K562 (cell line): ENCODE results near the gene SLC7A5. TPM values are rescaled to one million over a fixed set of nuclear protein-coding genes. Genes with fewer than 3 reads are reported as not detected.
"Not testable (repeated sequence)": the region's sequence is repeated elsewhere in the genome, so short reads cannot be mapped to it uniquely, and the experiment has no call there.

Source experiments
- ATAC-seq: fragments of 200-7000 bp; cut with Tn5 transposase; 3 replicates; pipeline ENCODE4 v1.9.1; 2020; ENCODE audit warnings: moderate library complexity
- BruUV-seq: library from RNA; stranded (reverse); fragments of 400-500 nt; replicated peaks from 2 replicates; lab custom pipeline; 2021; lab: Mats Ljungman, UMichigan
- CTCF ChIA-PET: fragments of 300-600 bp; formaldehyde crosslinking; extraction: SDS; loops from one replicate; lab custom pipeline; 2021; ENCODE audit warnings: low intra/inter-chr PET ratio; lab: Yijun Ruan, JAX
- POLR2A ChIA-PET: fragments of 300-600, 350-650 bp; sonication (Branson Sonifier 250); formaldehyde crosslinking; extraction: SDS; loops from one replicate; lab custom pipeline; 2021; ENCODE audit warnings: antibody characterized with exemption, inconsistent platforms; lab: Yijun Ruan, JAX
- DNase-seq, 4 experiments: peaks; one replicate each; pipeline versions ENCODE4 v3.0.0 to v3.0.0-alpha.2; 2011 to 2018; ENCODE audit warnings: low spot score in 3 of 4, mixed read lengths in 3 of 4; ENCODE audit errors: extremely low read depth in 1 of 4
- FAIRE-seq: peaks from 2 replicates; lab custom pipeline; 2011; peaks lifted over from hg19 to GRCh38; lab: Jason Lieb, UNC
- H2AFZ ChIP-seq: 2 replicates; pipeline ENCODE4 v1.6.0; 2011; ENCODE audit warnings: low read depth, low read length, control low read depth, inconsistent platforms
- H3K27ac ChIP-seq: fragments of 200-600 bp; 3 replicates; pipeline ENCODE4 v1.8.0; 2011; ENCODE audit warnings: low read depth, mild to moderate bottlenecking, control low read depth, inconsistent platforms, low read length, moderate library complexity, mixed read lengths; ENCODE audit errors: extremely low read depth
- H3K27me3 ChIP-seq, 2 experiments: fragments of 300-600 bp in 1 of 2; 2 replicates in 1 of 2; 3 replicates in 1 of 2; pipeline versions ENCODE4 v1.6.0 to v1.8.0; 2011; ENCODE audit warnings: inconsistent platforms in 2 of 2, low read length in 2 of 2, mild to moderate bottlenecking in 1 of 2, mixed read lengths in 1 of 2, moderate library complexity in 1 of 2; ENCODE audit not compliant: control insufficient read depth in 2 of 2, insufficient read depth in 2 of 2
- H3K36me3 ChIP-seq: fragments of 300-600 bp; 3 replicates; pipeline ENCODE4 v1.8.0; 2011; ENCODE audit warnings: mild to moderate bottlenecking, low read length, inconsistent platforms; ENCODE audit not compliant: control insufficient read depth, insufficient read depth
- H3K4me1 ChIP-seq, 2 experiments: fragments of 200-600 bp in 1 of 2; replicated peaks in 1 of 2; 2 replicates in 1 of 2; 3 replicates in 1 of 2; pipeline versions ENCODE4 v1.5.1 to v1.8.0; 2011; ENCODE audit warnings: inconsistent platforms in 2 of 2, low read length in 2 of 2, mild to moderate bottlenecking in 1 of 2, mixed read lengths in 1 of 2, moderate library complexity in 1 of 2; ENCODE audit not compliant: control insufficient read depth in 2 of 2, insufficient read depth in 2 of 2
- H3K4me2 ChIP-seq: 2 replicates; pipeline ENCODE4 v1.6.1; 2011; ENCODE audit warnings: low read length, control low read depth, inconsistent platforms, mixed read lengths; ENCODE audit not compliant: insufficient read depth
- H3K4me3 ChIP-seq: fragments of 200-600 bp; sonication (generic), shearing (Covaris generic); 2 replicates; pipeline ENCODE4 v1.5.1; 2016; ENCODE audit warnings: control low read depth, inconsistent platforms
- H3K79me2 ChIP-seq: fragments of 200-600 bp; 3 replicates; pipeline ENCODE4 v1.8.0; 2011; ENCODE audit warnings: low read length, inconsistent platforms; ENCODE audit not compliant: control insufficient read depth, insufficient read depth
- H3K9ac ChIP-seq, 2 experiments: 2 replicates each; pipeline versions ENCODE4 v1.6.0 to v1.6.1; 2011; ENCODE audit warnings: low read depth in 2 of 2, low read length in 2 of 2, control low read depth in 1 of 2, inconsistent platforms in 1 of 2, mild to moderate bottlenecking in 1 of 2, mixed read lengths in 1 of 2; ENCODE audit not compliant: insufficient read depth in 1 of 2
- H3K9me1 ChIP-seq: one replicate; pipeline ENCODE4 v1.6.0; 2011; ENCODE audit warnings: inconsistent platforms, mild to moderate bottlenecking, low read length, moderate library complexity; ENCODE audit not compliant: control insufficient read depth, insufficient read depth
- H3K9me3 ChIP-seq: replicated peaks from 2 replicates; pipeline ENCODE4 v1.5.1; 2011; ENCODE audit warnings: low read depth, low read length, inconsistent platforms; ENCODE audit not compliant: control insufficient read depth, insufficient read depth
- H4K20me1 ChIP-seq: replicated peaks from 2 replicates; pipeline ENCODE4 v1.6.1; 2011; ENCODE audit warnings: low read length, inconsistent platforms, mixed read lengths; ENCODE audit not compliant: control insufficient read depth, insufficient read depth
- MYNN ChIP-seq, 2 experiments: sonication (generic); formaldehyde crosslinking in 1 of 2; IDR thresholded peaks; 2 replicates each; pipeline versions ENCODE4 v1.5.0 to v1.6.1; 2016 to 2020; ENCODE audit warnings: antibody characterized with exemption in 1 of 2, missing genetic modification reagents in 1 of 2
- ZNF263 ChIP-seq: sonication (generic); formaldehyde crosslinking; IDR thresholded peaks from 2 replicates; pipeline ENCODE4 v1.8.0; 2022; ENCODE audit warnings: mild to moderate bottlenecking, missing genetic modification reagents, borderline replicate concordance
- WGBS: fragments of 100-300 bp; shearing (Covaris generic); methylation state at CpG from one replicate; pipeline ENCODE4 v1.1.6; 2016; ENCODE audit warnings: low coverage, mixed read lengths; ENCODE audit not compliant: insufficient coverage; ENCODE audit errors: missing lambda C conversion rate; 5-methylcytosine and 5-hydroxymethylcytosine counted together
- in situ Hi-C: fragments of 300-500 bp; cut with MboI; formaldehyde crosslinking; loops from 4 replicates; pipeline ENCODE4 v1.15.0; 2018; ENCODE audit warnings: inconsistent platforms, mixed read lengths
- intact Hi-C: fragments of 100-400 bp; cut with micrococcal nuclease; formaldehyde crosslinking; loops from 2 replicates; pipeline ENCODE4 v1.14.2; 2022
- polyA plus RNA-seq, 8 experiments: library from polyadenylated mRNA; depleted of rRNA in 4 of 8; stranded (reverse) in 5 of 8; unstranded in 3 of 8; fragments of >200 nt; fragmentation: Nextera tagmentation in 2 of 8; fragmentation: Illumina TruSeq in 1 of 8; extraction: Ambion mirVana in 2 of 8; extraction: Trizol in 1 of 8; gene quantifications; 2 replicates each; pipeline versions ENCODE4 v1.2.1 to v1.2.3, GENCODE V29; 2011 to 2014; ENCODE audit warnings: inconsistent platforms in 1 of 8, missing spikeins in 1 of 8
- total RNA-seq, 7 experiments: library from RNA; depleted of rRNA in 6 of 7; stranded (reverse); fragments of >200 nt in 6 of 7; fragmentation: Illumina TruSeq in 2 of 7; extraction: Trizol in 2 of 7; gene quantifications; 2 replicates each; pipeline versions ENCODE4 v1.2.1 to v1.2.3, GENCODE V29; 2011 to 2021; ENCODE audit warnings: low replicate concordance in 1 of 7

Gene SLC7A5
- total and polyA plus RNA-seq, 9 of the 15 experiments (the other 6 are each of a cell fraction or from before 2014, with no cell fraction given): 1.9 to 220 (median 18.6) TPM

DNA sequence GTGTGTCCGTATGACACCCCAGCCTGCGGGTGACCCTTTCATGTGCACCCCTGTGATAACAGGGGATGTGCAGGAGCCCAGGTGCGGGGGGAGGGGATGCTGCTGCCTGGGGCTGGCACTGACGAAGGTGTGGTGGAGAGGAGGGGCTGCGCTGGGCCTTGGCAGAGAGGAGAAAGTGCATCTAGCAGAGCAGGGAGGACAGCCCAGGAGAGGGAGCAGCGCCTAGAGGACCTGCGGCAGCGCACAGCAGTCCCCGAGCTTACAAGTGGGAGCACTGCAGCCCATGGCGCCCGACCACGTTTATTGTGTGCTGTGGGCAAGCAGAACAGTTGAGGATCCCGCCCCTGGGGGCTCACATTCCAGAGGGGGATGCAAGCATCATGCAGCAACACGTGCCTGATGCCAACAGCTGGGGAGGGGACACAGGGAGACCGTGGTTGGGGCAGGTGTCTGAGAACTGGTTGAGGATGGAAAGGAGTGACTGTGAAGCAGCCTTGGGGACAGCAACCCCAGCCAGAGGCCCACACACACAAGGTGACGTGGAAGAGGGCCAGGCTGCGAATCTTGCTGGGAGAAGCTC is 10.9 kb upstream of the SLC7A5 start:
- peaks cover 3 to 13% of the 10 kb centered on the region in 2 experiments; a peak in 4 of 5 replicates for H3K4me1 ChIP-seq
- FAIRE-seq (no peak), DNase-seq (peak in 1 of 4 experiments; percentile 2), ATAC-seq (no peak)
- H3K36me3 ChIP-seq: no peaks in the 10 kb centered on the region
- H2AFZ ChIP-seq: no peak overlapping the region
- POLR2A ChIA-PET: interaction anchor here (0.6 kb wide), 1 partner anchor 1235 kb away, joined by 3 read pairs; no protein-coding TSS in a partner anchor
- no peak overlapping the region for H3K9ac ChIP-seq
- no peak overlapping the region for H3K27ac ChIP-seq
- 13% methylated on average over 13 of the region's 17 CpGs for WGBS
- H3K27me3 ChIP-seq: peaks cover 10 to 42% of the 10 kb centered on the region in 2 experiments; a peak in 4 of 5 replicates
- H3K4me2 ChIP-seq: no peak overlapping the region
- no peaks in the 10 kb centered on the region for H4K20me1 ChIP-seq
- CTCF ChIA-PET: no interaction called here
- H3K4me3 ChIP-seq: no peak overlapping the region
- no peaks in the 10 kb centered on the region for H3K79me2 ChIP-seq
- BruUV-seq: no TSS peak
- in situ Hi-C loops: no loop called here
- H3K9me3 ChIP-seq: peaks cover 4% of the 10 kb centered on the region
- peak; percentile 79 for TF ChIP-seq ZNF263
- no peak for TF ChIP-seq MYNN (IDR thresholded peaks at IDR 0.05)
- no peak for TF ChIP-seq MYNN (CRISPR knock-in tag; IDR thresholded peaks at IDR 0.05)
- TF ChIP-seq, all 486 proteins: peak for 1
- intact Hi-C loops: no loop called here
- H3K9me1 ChIP-seq: no peaks in the 10 kb centered on the region

DNA sequence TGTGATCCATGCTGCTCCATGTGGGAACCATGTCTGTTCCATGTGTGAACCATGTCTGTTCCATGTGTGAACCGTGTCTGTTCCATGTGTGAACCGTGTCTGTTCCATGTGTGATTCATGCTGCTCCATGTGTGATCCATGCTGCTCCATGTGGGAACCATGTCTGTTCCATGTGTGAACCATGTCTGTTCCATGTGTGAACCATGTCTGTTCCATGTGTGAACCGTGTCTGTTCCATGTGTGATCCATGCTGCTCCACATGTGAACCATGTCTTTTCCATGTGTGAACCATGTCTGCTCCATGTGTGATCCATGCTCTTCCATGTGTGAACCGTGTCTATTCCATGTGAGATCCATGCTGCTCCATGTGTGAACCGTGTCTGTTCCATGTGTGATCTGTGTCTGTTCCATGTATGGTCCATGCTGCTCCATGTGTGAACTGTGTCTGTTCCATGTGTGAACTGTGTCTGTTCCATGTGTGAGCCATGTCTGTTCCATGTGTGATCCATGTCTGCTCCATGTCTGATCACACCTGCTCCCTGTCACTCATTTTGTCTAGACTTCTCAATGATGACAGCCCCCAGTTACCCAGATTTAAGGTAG is 10.2 kb upstream of the SLC7A5 start:
- CTCF ChIA-PET, H3K27ac ChIP-seq, H4K20me1 ChIP-seq, H3K9me1 ChIP-seq, FAIRE-seq, intact Hi-C loops, in situ Hi-C loops, H3K4me2 ChIP-seq, H2AFZ ChIP-seq, H3K9ac ChIP-seq, DNase-seq, POLR2A ChIA-PET, ATAC-seq, BruUV-seq, H3K9me3 ChIP-seq, H3K36me3 ChIP-seq, H3K79me2 ChIP-seq, H3K4me3 ChIP-seq: not testable (repeated sequence)
- H3K4me1 ChIP-seq: peaks cover 10 to 13% of the 10 kb centered on the region in 2 experiments; a peak in 4 of 5 replicates
- H3K27me3 ChIP-seq: peaks cover 10 to 41% of the 10 kb centered on the region in 2 experiments; a peak in 4 of 5 replicates
- WGBS: 8% methylated on average over 5 of the region's 5 CpGs
